ENCODE measurements around the gene FER1L5.

DNA sequence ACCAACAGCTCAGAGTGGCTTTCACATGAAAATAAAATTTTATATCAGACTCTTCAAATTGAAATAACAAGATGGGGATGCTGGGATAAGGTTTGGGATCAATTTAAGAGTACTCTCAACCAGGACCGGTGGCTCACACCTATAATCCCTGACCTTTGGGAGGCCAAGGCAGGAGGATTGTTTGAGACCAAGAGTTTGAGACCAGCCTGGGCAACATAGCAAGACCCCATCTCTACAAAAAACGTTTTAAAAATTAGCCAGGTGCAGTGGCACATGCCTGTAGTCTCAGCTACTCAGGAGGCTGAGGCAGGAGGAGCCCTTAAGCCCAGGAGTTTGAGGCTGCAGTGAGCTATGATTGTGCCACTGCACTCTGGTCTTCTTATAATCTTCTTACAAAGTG lies 94.7 kb downstream of the FER1L5 start:
- TF ChIP-seq, protein P1, sequence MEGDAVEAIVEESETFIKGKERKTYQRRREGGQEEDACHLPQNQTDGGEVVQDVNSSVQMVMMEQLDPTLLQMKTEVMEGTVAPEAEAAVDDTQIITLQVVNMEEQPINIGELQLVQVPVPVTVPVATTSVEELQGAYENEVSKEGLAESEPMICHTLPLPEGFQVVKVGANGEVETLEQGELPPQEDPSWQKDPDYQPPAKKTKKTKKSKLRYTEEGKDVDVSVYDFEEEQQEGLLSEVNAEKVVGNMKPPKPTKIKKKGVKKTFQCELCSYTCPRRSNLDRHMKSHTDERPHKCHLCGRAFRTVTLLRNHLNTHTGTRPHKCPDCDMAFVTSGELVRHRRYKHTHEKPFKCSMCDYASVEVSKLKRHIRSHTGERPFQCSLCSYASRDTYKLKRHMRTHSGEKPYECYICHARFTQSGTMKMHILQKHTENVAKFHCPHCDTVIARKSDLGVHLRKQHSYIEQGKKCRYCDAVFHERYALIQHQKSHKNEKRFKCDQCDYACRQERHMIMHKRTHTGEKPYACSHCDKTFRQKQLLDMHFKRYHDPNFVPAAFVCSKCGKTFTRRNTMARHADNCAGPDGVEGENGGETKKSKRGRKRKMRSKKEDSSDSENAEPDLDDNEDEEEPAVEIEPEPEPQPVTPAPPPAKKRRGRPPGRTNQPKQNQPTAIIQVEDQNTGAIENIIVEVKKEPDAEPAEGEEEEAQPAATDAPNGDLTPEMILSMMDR (conservative IDR thresholded peaks at IDR 0.05) = no peak
- no peak for TF ChIP-seq EZH2 (IDR thresholded peaks at IDR 0.05; ENCODE audit: low read depth)

All from PC-9 (cell line).